Ishikawa (cell line): ENCODE data around the gene DCAF5.

Source experiments
- CREB1 ChIP-seq: IDR thresholded peaks from 2 replicates; pipeline ENCODE4 v1.6.1; 2012; ENCODE audit warnings: low read depth
- RAD21 ChIP-seq: IDR thresholded peaks from 2 replicates; pipeline ENCODE4 v1.6.1; 2012; ENCODE audit warnings: low read depth
- TEAD4 ChIP-seq: IDR thresholded peaks from 2 replicates; pipeline ENCODE4 v1.6.1; 2012
- USF1 ChIP-seq: IDR thresholded peaks from 2 replicates; pipeline ENCODE4 v1.6.1; 2012
- YY1 ChIP-seq: IDR thresholded peaks from 2 replicates; pipeline ENCODE4 v1.6.1; 2012; ENCODE audit warnings: low read depth
- TF ChIP-seq, protein P1 (sequence below): IDR thresholded peaks from 2 replicates; pipeline ENCODE4 v1.6.1; 2012
- TF ChIP-seq, protein P2 (sequence below): IDR thresholded peaks from 2 replicates; pipeline ENCODE4 v1.6.1; 2012; ENCODE audit warnings: low read depth, mild to moderate bottlenecking

DNA sequence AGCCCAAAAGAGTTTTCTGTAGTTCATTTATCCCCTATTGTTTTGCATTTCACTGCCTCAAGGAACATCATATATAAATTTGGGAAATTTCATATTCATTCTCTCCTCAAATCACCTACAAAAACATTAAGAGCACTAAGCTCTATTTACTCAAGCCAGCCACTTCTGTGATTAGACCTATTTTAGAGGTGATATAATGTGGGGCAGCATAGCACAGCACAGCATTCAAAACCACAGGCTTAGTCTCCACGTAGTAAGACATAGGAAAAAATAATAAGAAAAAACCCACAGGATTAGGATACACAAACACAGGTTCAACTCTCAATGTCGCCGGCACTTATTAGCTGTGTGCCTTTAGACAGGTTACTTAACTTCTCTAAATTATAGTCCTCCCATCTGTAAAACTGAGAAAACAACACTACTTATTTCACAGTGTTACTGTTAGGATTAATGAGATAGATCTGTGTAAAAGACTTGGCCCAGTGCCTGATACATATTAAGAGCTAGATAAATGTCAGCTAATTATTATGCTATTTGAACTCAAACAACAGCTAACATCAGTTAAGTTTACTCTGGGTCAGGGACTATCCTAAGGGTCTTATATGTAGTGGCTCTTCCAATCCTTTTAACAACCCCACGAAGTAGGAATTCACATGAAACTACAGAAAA lies 20.3 kb downstream of the DCAF5 start:
- TF ChIP-seq, protein P1, sequence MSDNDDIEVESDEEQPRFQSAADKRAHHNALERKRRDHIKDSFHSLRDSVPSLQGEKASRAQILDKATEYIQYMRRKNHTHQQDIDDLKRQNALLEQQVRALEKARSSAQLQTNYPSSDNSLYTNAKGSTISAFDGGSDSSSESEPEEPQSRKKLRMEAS, result no peak
- TF ChIP-seq TEAD4, result no peak
- TF ChIP-seq RAD21, result no peak
- TF ChIP-seq CREB1, result no peak
- no peak for TF ChIP-seq YY1
- no peak for TF ChIP-seq USF1
- TF ChIP-seq, protein P2, sequence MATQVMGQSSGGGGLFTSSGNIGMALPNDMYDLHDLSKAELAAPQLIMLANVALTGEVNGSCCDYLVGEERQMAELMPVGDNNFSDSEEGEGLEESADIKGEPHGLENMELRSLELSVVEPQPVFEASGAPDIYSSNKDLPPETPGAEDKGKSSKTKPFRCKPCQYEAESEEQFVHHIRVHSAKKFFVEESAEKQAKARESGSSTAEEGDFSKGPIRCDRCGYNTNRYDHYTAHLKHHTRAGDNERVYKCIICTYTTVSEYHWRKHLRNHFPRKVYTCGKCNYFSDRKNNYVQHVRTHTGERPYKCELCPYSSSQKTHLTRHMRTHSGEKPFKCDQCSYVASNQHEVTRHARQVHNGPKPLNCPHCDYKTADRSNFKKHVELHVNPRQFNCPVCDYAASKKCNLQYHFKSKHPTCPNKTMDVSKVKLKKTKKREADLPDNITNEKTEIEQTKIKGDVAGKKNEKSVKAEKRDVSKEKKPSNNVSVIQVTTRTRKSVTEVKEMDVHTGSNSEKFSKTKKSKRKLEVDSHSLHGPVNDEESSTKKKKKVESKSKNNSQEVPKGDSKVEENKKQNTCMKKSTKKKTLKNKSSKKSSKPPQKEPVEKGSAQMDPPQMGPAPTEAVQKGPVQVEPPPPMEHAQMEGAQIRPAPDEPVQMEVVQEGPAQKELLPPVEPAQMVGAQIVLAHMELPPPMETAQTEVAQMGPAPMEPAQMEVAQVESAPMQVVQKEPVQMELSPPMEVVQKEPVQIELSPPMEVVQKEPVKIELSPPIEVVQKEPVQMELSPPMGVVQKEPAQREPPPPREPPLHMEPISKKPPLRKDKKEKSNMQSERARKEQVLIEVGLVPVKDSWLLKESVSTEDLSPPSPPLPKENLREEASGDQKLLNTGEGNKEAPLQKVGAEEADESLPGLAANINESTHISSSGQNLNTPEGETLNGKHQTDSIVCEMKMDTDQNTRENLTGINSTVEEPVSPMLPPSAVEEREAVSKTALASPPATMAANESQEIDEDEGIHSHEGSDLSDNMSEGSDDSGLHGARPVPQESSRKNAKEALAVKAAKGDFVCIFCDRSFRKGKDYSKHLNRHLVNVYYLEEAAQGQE, result no peak
